ENCODE data around the gene TTC3.

DNA sequence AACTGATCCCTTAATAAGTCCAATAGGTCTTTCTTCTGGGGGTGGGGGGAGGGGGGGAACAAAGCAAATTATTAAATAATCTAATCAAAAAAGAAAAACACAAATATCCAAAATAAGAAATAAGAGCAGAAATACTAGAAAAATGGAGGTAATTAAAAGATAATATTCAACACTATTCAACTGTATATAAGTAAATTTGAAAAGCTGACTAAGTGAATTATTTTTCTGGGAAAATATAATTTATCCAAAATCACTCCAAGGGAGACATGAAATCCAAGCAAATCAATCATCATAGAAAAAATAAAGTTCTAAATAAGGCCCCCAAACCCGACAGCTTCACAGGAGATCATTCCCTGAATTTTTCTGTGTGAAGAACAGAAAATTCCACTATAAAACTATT, 175.2 kb downstream of the TTC3 start:
- TF ChIP-seq ZBTB7A (CRISPR knock-in tag; IDR thresholded peaks at IDR 0.05) (no peak), ZNF274 (CRISPR knock-in tag; IDR thresholded peaks at IDR 0.05) (no peak), EHMT2 (IDR thresholded peaks at IDR 0.05; ENCODE audit: borderline replicate concordance, low read depth, low read length) (no peak), JUN (CRISPR knock-in tag; IDR thresholded peaks at IDR 0.05) (no peak), ISL2 (CRISPR knock-in tag; IDR thresholded peaks at IDR 0.05) (no peak), ARNT (IDR thresholded peaks at IDR 0.05) (no peak), FOXO1 (CRISPR knock-in tag; IDR thresholded peaks at IDR 0.05) (no peak), ZNF263 (CRISPR knock-in tag; IDR thresholded peaks at IDR 0.05) (no peak), SP1 (IDR thresholded peaks at IDR 0.05) (no peak), SP1 (CRISPR knock-in tag; IDR thresholded peaks at IDR 0.05) (no peak), RELA (CRISPR knock-in tag; IDR thresholded peaks at IDR 0.05) (no peak)
- TF ChIP-seq, protein P1, sequence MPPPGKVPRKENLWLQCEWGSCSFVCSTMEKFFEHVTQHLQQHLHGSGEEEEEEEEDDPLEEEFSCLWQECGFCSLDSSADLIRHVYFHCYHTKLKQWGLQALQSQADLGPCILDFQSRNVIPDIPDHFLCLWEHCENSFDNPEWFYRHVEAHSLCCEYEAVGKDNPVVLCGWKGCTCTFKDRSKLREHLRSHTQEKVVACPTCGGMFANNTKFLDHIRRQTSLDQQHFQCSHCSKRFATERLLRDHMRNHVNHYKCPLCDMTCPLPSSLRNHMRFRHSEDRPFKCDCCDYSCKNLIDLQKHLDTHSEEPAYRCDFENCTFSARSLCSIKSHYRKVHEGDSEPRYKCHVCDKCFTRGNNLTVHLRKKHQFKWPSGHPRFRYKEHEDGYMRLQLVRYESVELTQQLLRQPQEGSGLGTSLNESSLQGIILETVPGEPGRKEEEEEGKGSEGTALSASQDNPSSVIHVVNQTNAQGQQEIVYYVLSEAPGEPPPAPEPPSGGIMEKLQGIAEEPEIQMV (CRISPR knock-in tag; IDR thresholded peaks at IDR 0.05; ENCODE audit: low read depth), result no peak
- TF ChIP-seq, protein P2, sequence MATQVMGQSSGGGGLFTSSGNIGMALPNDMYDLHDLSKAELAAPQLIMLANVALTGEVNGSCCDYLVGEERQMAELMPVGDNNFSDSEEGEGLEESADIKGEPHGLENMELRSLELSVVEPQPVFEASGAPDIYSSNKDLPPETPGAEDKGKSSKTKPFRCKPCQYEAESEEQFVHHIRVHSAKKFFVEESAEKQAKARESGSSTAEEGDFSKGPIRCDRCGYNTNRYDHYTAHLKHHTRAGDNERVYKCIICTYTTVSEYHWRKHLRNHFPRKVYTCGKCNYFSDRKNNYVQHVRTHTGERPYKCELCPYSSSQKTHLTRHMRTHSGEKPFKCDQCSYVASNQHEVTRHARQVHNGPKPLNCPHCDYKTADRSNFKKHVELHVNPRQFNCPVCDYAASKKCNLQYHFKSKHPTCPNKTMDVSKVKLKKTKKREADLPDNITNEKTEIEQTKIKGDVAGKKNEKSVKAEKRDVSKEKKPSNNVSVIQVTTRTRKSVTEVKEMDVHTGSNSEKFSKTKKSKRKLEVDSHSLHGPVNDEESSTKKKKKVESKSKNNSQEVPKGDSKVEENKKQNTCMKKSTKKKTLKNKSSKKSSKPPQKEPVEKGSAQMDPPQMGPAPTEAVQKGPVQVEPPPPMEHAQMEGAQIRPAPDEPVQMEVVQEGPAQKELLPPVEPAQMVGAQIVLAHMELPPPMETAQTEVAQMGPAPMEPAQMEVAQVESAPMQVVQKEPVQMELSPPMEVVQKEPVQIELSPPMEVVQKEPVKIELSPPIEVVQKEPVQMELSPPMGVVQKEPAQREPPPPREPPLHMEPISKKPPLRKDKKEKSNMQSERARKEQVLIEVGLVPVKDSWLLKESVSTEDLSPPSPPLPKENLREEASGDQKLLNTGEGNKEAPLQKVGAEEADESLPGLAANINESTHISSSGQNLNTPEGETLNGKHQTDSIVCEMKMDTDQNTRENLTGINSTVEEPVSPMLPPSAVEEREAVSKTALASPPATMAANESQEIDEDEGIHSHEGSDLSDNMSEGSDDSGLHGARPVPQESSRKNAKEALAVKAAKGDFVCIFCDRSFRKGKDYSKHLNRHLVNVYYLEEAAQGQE (IDR thresholded peaks at IDR 0.05; ENCODE audit: borderline replicate concordance in 1 of 2, low read depth in 1 of 2, low read length in 2 of 2), result no peak
- TF ChIP-seq, protein P3, sequence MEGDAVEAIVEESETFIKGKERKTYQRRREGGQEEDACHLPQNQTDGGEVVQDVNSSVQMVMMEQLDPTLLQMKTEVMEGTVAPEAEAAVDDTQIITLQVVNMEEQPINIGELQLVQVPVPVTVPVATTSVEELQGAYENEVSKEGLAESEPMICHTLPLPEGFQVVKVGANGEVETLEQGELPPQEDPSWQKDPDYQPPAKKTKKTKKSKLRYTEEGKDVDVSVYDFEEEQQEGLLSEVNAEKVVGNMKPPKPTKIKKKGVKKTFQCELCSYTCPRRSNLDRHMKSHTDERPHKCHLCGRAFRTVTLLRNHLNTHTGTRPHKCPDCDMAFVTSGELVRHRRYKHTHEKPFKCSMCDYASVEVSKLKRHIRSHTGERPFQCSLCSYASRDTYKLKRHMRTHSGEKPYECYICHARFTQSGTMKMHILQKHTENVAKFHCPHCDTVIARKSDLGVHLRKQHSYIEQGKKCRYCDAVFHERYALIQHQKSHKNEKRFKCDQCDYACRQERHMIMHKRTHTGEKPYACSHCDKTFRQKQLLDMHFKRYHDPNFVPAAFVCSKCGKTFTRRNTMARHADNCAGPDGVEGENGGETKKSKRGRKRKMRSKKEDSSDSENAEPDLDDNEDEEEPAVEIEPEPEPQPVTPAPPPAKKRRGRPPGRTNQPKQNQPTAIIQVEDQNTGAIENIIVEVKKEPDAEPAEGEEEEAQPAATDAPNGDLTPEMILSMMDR (CRISPR knock-in tag; IDR thresholded peaks at IDR 0.05), result no peak

Measured in HepG2 (cell line).